Amygdala (tissue), 56 donors: Measurements from ENCODE around the gene DCC.
A peak's percentile ranks its signal among the peaks of the same experiment; 100 is the strongest.

Experiments used
- DNase-seq, 56 donors: peaks; one replicate each; lab custom pipeline; 2025; lab: John Stamatoyannopoulos, UW

Gene DCC

DNA sequence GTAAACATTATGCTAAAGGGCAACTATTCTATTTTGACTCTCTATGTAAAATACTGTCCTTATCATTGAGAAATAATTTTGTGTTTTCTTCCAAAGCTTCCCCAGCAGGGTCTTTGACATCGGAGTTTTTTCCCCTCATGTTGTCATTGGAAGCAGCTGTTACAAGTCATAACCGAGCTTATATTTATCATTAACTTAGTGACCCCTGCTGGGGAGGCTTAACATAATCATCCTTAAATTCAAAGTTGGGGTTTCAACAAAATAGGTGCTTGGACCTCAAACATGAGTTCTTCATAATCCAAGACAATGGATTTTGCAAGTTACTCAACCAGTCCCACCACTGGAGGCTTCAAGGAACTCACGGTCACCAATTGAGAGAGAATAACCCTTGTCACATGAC lies 330.9 kb downstream of the DCC start:
- peak in 1 of 56 donors; percentile 2 for DNase-seq

DNA sequence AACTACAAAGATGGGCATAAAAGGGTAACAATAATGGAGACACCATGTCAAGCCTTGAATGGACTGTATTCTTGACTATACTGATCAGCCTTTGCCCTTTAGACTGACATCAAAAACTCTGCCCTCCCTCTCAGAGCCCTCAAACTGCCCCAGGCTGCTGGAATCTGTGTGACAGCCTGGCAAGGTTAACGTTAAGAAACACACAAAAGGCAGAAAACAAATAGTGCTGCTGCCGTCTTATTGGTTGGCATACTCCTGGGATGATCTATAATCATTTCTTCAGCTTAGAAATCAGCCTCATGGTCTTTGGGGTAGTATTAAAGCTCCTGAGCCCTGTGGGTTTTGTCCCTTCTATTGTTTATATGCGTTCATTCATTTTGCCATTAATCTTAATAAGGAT lies 338.0 kb downstream of the DCC start:
- no peak for DNase-seq

DNA sequence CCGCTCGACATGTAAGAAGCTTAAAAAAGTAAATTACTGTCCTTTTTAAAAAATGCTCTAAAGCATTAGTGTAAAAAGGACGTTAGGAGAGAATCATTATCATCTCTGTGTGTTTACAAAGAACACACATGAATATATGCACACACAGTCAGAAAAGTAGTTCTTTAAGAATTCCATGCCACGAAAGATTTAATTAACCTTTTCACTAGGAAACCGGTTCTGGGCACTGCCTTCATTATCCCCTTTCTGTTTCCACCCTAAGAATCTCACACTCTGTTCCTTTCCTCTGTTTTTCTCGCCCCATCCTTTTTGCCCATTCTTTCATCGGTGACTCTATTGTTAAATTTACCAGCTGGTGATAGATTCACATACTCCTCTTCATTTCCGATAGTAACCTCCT lies 338.6 kb downstream of the DCC start:
- no peak for DNase-seq

DNA sequence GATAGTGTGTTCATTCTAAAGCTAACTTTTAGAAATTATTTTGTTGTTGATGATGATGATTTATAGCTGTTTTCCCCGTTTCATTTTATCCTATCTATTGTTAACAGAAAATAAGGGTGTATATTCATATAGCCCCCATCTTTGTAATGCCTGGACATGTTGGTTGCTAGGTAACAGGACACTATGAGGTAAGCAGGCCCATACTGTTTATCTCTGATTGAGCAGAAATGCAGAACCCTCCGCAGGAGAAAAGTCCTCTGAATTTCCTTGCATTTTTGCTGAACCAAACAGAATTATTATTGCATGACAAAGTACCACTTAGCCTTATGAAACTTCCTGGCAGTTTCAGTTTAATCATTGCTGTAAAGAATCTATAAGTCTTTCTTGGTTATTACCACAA lies 339.4 kb downstream of the DCC start:
- DNase-seq, result no peak

DNA sequence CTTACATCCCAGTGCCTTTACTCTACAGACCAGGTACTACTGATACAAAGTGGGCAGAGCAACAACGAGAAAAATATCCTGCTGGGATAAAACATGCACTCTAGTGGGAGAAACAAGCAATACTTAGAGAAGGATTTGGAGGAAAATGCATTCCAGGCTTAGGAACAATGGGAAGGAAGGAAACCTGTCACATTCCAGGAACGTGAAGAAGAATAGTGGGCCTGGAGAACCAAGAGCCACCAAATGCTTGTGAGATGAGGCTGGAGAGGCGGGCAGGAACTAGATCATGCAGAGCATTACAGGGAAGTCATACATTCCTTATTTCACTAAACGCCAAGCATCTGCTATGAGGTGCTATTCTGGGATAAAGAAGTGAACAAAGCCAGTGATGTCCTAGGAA lies 342.3 kb downstream of the DCC start:
- no peak for DNase-seq

DNA sequence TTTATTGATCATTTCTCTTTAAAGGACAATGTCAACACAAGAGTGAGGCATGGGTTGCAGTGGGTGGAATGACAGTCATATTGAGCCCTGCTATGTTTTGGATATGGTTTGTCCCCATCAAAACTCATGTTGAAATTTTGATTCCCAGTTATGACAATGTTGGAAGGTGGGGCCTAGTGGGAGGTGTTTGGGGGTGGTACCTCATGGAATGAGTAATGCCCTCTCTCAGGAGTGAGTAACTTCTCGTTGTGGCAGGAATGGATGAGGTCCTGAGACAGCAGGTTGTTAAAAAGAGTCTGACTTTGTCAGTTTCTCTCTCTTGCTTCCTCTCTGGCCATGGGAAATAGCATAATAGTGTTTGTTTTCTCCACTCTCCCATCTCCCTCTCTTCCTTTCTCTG lies 345.3 kb downstream of the DCC start:
- DNase-seq, result no peak

DNA sequence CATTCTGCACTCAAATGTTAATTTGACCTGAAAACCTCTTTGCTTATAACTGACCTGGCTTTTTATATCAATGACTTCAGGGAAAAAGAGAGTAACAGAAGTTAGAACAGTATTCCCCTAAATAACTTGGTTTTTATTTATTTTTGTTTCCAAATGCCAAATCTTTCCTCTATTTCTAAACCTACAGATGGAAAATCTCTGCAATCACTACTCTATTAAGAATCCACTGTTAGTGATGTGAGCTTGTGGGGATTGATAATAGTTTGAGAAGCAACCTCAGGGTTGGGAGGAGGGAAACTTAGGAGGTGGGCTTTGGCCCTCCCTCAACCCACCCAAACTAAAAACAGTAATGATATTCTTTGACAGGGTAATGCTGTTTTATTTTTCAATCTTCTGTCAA lies 351.8 kb downstream of the DCC start:
- no peak for DNase-seq

DNA sequence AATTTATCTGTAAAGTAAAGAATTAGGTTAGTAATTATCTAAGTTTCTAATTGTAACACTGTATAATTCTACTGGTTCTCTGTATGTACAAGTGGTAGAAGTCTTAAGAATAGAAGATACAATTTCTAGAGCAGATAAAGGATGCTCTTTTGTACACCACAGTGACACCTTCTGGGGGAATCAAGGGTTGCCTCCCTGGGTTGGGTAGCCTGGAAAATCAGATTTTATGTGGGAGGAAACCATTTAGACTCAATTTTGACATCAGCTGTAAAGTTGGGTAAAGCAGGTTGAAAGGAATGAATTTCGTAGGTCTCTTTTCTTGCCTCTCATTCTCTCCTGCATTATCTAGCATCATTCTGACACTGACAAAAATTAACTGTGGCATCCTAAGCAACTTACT lies 354.8 kb downstream of the DCC start:
- peak in 2 of 56 donors; percentile 1 to 13 for DNase-seq

DNA sequence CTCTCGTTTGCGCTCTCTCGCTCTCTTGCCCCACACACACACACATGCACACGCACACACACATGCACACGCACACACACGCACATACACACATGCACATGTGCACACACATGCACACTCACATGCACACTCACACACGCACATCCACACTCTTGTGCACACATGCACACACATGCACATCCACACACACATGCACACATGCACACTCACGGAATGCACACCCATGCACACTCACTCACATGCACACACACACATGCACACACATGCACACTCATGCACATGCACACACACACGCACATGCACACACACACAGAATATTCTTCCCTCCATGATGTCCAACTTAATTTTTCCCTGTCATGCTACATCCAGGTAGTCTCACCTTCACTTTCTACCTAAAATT lies 360.1 kb downstream of the DCC start:
- DNase-seq, result no peak

DNA sequence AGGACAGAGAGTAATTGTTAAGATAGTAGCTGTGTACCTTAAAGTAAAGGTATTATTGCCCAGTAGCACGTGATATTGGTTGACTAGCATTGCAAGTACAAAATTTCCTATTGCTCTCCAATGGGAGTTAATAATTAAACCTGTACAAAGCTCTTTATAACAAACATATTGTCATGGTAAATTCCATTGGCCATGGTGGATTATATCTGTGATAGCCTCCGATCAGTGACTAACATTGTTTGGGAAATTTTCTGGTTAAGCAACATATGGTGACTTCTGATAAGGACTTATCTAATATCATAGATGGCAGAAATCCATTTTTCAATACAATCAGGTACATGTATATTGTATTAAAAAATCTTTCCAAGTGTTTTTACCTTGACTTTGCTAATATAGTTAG lies 360.8 kb downstream of the DCC start:
- no peak for DNase-seq

DNA sequence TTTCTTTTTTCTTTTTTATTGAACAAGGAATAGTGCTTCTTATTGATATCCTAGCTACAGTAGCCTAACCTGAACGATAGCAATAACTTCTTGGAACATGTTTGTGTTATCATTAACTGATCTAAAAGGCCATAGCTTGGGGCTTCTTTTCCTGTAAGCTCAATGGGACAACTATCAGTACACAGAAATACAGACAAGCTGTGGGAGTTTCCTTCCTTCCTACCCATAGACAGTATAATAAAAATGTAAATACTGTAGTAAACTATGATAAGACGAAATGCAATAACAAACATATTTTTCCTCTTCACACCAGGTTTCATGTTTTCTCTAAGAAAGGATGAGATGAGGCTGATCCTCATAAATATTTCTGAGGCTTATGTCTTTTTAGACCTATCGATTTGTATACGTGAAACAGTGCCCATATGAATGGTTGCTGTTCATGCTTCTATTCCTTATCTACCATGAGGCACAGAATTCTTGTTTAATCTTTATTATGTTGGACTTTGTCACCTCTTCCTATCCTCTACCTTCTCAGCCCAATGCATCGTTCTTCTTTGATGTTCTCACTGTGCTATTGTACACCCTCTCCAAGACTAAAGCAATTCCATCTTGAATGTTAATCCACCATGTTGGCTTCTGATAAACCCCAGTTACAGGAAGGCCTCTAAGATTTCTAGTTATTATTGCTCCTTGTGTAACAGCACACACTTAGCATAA lies 361.4 kb downstream of the DCC start:
- no peak for DNase-seq

DNA sequence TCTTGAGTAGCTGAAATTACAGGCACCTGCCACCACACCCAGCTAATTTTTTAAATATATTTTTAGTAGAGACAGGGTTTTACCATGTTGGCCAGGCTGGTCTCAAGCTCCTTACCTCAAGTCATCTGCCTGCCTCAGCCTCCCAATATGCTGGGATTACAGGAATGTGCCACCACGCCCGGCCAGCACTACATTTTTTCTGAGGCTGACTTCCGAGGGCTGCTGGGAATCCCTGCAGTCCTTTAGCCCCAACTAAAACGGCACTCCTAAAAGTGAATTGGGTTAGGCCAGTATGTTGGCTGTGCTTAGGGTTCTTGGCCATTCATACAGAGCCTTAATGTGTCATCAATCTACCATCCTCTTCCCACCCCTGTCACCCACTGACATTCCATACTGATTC lies 375.4 kb downstream of the DCC start:
- DNase-seq, result no peak

DNA sequence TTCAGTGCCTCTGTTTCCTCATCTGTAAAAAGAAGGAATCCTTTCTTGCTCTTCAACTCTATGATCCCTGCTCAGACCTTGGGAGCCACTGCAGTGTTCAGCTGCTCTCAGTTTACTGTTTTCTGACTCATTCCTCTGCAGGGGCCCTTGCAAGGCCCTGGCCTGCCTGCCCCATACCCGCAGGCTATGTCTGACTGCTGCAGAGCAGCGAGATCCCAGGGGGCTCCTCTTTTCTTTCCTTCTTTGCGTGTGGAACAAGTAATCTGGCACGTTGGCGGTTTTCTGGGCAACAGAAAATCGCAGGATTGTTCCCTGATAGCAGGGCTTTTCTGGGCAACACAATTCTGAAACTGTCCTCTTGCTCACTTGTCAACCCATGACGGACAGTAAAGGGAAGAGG lies 376.0 kb downstream of the DCC start:
- DNase-seq, result no peak

DNA sequence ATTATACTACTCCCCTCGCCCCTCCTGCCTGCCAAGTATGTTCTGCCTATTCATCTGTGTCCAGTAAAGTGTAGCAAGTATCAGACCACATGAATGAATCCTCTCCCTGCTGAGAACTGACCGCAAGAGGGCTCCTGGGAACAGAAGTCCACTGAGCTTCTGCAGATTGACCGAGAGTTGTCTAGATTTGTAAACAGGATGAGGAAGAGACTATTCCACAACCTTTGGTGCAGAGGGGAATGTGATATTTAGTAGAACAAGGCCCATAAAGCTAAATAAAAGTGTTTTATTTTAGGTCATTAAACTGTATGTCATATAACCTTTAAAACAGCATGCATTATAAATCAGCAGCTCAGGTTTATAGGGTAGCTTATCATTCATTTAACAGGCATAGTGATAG lies 377.0 kb downstream of the DCC start:
- DNase-seq, result peak in 28 of 56 donors; percentile 0 to 74 (median 14)

DNA sequence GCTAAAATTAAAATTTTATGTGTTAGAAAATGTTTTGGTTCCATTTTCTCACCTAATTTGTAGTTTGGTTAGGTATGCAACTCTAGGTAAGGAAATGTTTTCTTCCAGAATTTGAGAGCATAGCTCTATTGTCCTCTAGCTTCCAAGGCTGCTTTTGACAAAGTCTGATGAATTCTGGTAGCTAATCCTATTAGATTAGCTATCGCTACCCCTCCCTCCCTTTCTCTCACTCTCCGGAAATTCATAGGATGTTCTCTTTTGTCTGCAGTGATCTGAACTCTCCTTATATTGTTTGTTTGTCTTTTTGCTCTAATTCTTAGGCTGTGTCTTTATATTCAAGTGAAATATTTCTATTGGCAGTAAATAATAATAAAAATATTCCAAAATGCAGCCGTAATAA lies 382.9 kb downstream of the DCC start:
- no peak for DNase-seq

DNA sequence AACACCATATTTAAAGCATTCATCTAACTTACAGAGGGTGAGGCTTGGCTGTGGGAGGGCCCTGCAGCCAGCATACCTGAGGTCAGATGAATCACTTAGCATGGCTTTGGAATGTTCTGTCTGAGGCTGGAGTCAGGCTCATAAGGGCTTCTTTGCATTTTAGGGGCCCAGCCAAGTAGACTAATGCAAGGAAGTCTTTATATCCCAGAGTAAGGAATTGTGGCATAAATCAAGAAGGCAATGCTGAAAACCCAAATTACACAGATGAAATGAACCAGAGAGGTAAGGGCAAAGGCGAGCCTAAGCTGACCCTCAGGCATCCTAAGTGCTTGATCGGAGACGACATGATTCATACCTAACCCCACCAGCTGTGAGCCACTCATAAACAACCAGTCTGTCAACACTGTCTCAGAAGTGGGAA lies 383.6 kb downstream of the DCC start:
- DNase-seq, result no peak

DNA sequence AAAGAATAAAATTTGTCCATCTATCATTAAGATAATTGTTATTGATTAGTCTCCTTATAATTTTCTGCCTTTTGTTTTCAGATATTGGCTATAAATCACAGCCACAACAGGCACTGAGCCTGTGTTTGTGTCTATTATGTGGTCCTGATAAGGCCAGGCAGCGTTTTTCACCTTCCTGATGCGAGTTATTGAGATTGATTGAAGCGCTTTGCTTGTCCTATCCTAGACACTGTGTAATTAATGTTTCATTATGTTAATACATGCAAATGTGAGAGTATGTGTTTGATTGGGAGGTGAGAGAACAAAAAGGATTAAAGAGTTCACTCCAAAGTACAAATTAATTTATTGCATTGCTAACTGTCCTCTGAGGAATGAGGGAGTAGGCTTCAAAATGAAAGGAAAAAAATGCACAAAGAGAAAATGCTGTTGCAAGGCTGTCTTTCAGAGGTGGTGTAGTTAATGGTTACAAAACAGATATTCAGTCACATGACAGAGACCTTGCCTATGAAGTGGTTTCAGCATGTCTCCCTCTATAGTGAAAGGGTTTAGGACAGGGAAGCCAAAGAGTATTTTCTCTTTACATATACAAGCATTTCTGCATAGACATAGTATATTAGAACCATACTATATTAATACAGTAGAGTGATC lies 391.1 kb downstream of the DCC start:
- DNase-seq, result no peak

DNA sequence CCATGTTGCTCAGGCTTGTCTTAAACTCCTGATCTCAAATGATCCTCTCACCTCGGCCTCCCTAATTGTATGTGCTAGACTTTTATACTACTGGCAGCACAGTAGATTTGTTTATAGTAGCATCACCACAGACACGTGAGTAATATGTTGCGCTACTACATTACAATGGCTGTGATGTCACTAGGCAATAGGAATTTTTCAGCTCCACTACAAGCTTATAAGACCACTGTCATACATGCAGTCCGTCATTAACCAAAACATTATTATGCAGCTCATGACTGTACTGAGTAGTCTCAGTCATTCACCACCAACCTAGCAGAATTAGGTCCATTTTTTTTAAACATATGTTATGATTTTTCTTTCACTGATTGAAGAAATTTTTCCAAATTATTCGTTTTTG lies 398.9 kb downstream of the DCC start:
- DNase-seq, result no peak

DNA sequence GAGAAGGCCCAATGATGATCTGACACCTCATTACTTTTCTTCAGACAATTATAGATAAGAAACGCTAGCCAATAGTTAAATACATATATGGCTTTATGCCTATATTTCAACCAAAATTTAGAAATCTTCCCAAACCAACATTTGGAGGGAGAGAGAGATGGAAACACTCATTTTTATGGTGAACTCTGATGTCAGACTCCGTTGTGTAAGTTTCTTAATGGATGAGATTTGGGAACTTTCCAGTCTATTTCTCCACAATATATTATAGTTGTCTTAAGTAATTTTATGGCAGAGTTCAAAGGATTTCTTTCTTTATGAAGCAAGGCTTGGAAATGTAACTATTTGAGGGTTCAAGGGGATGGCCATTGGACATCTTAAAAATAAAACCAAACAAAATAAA lies 407.0 kb downstream of the DCC start:
- DNase-seq, result no peak

DNA sequence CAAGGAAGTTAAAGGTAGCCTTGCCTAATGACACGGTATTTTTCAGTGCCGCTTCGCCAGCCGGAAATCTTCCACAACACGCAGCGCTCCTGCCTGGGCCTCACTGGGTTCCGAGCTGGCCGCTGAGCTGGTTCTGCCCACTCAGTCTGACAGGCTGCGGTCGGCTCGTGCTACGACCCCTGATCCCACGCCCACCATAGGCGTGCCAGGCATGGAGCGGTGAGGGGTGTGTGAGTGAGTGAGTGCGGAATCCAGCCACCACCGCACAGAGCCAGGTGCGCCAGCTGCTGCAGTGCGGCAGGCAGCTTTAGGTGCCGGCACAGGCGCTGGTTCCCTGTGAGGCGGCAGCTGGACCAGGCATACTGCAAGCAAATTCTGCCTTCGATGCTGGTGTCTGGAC lies 407.9 kb downstream of the DCC start:
- no peak for DNase-seq

DNA sequence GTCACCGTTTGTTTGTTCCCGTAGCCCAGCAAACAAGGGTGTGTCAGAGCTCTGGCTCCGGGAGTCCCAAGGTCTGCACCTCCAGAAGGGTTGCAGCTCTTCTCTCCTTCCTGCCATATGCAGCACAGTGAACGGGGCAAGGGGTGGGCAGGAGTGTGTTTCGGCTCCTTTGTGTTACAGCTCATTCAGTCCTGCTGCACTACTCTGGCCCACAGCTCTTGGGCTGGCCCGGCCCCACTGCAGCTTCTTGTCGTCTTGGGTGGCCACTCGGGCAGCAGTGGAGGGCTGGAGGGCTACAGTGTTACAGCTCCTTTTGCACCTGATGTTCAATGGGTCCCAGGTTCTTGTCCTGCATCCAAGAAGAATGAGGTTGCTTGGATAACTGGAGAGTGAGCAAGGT lies 408.3 kb downstream of the DCC start:
- no peak for DNase-seq

DNA sequence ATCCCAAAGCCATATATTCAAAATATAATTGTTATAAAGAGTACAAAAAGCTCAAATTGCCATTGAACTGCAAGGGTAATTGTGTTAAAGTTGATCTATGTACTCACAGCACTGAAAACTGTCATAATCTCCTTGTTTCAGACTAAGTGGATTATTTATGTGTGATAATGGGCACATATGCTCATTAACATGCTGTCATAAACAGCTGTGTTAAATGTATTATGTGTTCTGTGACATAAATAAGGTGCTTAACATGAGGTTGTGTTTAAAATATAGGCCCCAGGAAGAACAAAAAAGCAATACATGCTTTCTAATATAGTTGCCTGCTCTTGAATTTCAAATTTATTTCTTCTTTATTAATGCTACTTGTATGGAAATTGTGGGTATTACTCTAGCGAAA lies 409.5 kb downstream of the DCC start:
- DNase-seq, result no peak

DNA sequence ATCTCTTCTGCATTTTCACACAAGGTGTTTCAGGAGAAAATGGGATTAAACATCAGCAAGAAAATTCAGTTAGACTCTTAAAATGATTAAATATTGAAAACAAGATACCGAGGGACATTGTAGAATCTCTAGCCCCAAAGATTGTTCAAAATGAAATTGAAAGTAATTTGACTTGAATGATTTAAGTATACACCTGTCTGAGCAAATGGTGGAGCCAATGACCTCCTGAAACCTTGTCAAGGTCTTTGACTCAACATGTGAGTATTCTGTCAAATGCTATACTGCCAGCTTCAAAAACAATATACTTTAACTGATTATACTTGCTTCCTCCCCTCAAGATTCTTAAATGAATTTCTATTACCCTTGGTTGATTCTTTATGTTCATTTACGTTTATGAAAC lies 411.0 kb downstream of the DCC start:
- DNase-seq, result no peak
